ENCODE measurements around the gene MYOG.

MYOG gene

DNA sequence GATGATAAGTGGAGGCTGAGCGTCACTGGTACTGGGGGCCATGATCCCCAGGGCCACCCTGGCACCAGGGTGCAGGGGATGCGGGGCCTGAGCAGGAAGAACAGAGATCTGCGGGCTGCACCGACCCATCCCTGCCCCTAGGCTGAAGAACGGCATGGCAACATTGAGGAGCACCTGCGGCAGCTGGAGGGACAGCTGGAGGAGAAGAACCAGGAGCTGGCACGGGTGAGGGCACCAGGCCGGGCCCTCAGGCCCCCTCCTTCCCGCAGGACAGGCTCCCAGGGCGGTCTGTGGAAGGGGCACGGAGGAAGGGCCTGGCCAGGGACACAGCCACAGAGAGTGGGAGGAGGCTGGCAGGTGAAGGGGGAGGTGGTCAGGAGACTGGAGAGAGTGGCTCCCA, 37.7 kb downstream of the MYOG start:
- Histone ChIP-seq H3K4me1 (ENCODE audit: insufficient read depth, low read length, severe bottlenecking) (no peaks in the 10 kb centered on the region), H3K36me3 (ENCODE audit: insufficient read depth, low read length) (no peaks in the 10 kb centered on the region), H3K4me3 (ENCODE audit: low read depth, low read length, poor library complexity, severe bottlenecking) (no peak overlapping the region), H3K27me3 (ENCODE audit: insufficient read depth, low read length) (peaks cover 3% of the 10 kb centered on the region; the same call in 1 of the 2 replicates), H3K9ac (ENCODE audit: low read length) (no peak overlapping the region), H3K9me2 (ENCODE audit: low read depth, low read length) (no peaks in the 10 kb centered on the region), H3F3A (ENCODE audit: insufficient read depth, low read length) (no peaks in the 10 kb centered on the region), H3K79me2 (ENCODE audit: insufficient read depth, low read length) (no peaks in the 10 kb centered on the region), H3K4me2 (ENCODE audit: low read length) (no peak overlapping the region), H3K27ac (ENCODE audit: low read depth, low read length, poor library complexity, severe bottlenecking) (no peak overlapping the region), H4K20me1 (ENCODE audit: insufficient read depth, low read length) (no peaks in the 10 kb centered on the region), H2AFZ (ENCODE audit: low read length) (no peak overlapping the region), H3K9me3 (ENCODE audit: low read length) (no peaks in the 10 kb centered on the region)
- TF ChIP-seq, protein P1, sequence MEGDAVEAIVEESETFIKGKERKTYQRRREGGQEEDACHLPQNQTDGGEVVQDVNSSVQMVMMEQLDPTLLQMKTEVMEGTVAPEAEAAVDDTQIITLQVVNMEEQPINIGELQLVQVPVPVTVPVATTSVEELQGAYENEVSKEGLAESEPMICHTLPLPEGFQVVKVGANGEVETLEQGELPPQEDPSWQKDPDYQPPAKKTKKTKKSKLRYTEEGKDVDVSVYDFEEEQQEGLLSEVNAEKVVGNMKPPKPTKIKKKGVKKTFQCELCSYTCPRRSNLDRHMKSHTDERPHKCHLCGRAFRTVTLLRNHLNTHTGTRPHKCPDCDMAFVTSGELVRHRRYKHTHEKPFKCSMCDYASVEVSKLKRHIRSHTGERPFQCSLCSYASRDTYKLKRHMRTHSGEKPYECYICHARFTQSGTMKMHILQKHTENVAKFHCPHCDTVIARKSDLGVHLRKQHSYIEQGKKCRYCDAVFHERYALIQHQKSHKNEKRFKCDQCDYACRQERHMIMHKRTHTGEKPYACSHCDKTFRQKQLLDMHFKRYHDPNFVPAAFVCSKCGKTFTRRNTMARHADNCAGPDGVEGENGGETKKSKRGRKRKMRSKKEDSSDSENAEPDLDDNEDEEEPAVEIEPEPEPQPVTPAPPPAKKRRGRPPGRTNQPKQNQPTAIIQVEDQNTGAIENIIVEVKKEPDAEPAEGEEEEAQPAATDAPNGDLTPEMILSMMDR (IDR thresholded peaks at IDR 0.05; ENCODE audit: low read length): no peak
- TF ChIP-seq EZH2 (IDR thresholded peaks at IDR 0.05; ENCODE audit: borderline replicate concordance, low read length): no peak

DNA sequence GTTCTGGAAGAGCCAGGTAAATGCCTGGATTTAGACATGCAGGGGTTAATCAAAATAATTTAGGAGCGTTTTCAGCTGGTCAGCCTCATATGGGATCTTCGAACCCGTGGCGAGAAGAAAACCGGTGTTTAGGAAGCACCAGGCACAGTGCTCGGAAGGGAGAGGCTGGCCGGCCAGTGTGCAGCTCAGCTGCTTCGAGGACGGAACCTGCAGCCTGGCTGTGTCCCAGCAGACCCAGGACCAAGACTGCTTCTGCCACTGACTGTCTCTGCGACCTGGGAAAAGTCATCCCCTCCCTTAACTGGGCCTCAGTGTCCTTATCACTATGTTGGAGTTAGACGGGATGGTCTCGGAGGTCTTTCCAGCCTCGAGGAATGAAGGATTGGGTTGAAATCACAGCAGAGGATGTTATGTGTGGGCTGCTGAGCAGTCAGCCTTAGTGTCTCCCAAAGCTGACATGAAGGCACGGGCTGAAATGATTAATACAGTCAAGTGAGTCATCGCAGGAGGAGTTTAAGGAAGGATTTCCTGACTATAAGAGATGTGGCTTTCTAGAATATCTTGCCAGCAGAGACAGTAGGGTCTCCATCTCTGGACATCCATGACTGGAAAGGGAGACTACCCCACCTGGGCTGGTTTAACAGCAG, 38.7 kb downstream of the MYOG start:
- H3K4me1 ChIP-seq (ENCODE audit: insufficient read depth, low read length, severe bottlenecking): no peaks in the 10 kb centered on the region
- TF ChIP-seq, protein P1 (IDR thresholded peaks at IDR 0.05; ENCODE audit: low read length): no peak
- TF ChIP-seq EZH2 (IDR thresholded peaks at IDR 0.05; ENCODE audit: borderline replicate concordance, low read length): no peak
- H3K4me2 ChIP-seq (ENCODE audit: low read length): no peak overlapping the region
- peaks cover 3% of the 10 kb centered on the region; the same call in 1 of the 2 replicates for H3K27me3 ChIP-seq (ENCODE audit: insufficient read depth, low read length)
- H2AFZ ChIP-seq (ENCODE audit: low read length): no peak overlapping the region
- H3K36me3 ChIP-seq (ENCODE audit: insufficient read depth, low read length): no peaks in the 10 kb centered on the region
- H3K27ac ChIP-seq (ENCODE audit: low read depth, low read length, poor library complexity, severe bottlenecking): no peak overlapping the region
- no peak overlapping the region for H3K4me3 ChIP-seq (ENCODE audit: low read depth, low read length, poor library complexity, severe bottlenecking)
- H3K9ac ChIP-seq (ENCODE audit: low read length): no peak overlapping the region
- H3K79me2 ChIP-seq (ENCODE audit: insufficient read depth, low read length): no peaks in the 10 kb centered on the region
- no peaks in the 10 kb centered on the region for H3K9me2 ChIP-seq (ENCODE audit: low read depth, low read length)
- no peaks in the 10 kb centered on the region for H3F3A ChIP-seq (ENCODE audit: insufficient read depth, low read length)
- H4K20me1 ChIP-seq (ENCODE audit: insufficient read depth, low read length): no peaks in the 10 kb centered on the region
- no peaks in the 10 kb centered on the region for H3K9me3 ChIP-seq (ENCODE audit: low read length)

DNA sequence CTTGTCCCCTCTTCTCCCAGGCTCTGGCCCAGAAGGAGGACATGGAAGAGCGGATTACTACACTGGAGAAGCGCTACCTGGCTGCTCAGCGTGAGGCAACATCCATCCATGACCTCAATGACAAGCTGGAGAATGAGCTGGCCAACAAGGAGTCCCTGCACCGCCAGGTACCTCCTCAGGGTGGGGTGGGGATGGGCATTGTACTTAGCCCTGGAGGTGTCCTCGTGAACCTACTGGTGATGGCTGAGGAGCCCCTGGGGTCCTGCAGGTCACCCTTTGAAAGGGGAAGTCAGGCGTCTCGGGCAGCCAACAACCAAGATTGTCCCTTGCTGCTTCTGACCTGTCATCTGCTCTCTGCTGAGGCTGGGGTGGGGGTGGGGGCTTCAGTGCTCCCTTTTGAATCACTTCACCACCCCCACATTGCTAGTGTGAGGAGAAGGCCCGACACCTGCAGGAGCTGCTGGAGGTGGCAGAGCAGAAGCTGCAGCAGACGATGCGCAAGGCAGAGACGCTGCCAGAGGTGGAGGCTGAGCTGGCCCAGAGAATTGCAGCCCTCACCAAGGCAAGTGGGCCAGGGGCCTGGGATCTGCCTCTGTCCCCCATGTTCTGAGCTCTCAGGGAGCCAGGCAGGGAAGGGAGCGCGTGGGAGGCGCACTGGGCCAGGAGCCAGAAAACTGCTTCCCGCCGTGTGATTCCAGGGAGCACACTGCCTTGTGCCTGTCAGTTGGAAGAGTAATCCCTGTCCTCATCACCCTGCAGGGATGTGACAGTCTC, 39.8 kb downstream of the MYOG start:
- Histone ChIP-seq H3K79me2 (ENCODE audit: insufficient read depth, low read length) (no peaks in the 10 kb centered on the region), H3F3A (ENCODE audit: insufficient read depth, low read length) (no peaks in the 10 kb centered on the region), H3K9ac (ENCODE audit: low read length) (no peak overlapping the region), H4K20me1 (ENCODE audit: insufficient read depth, low read length) (no peaks in the 10 kb centered on the region), H3K4me3 (ENCODE audit: low read depth, low read length, poor library complexity, severe bottlenecking) (no peak overlapping the region), H3K27ac (ENCODE audit: low read depth, low read length, poor library complexity, severe bottlenecking) (no peak overlapping the region), H3K36me3 (ENCODE audit: insufficient read depth, low read length) (no peaks in the 10 kb centered on the region), H3K4me2 (ENCODE audit: low read length) (no peak overlapping the region), H3K9me2 (ENCODE audit: low read depth, low read length) (no peaks in the 10 kb centered on the region), H3K9me3 (ENCODE audit: low read length) (no peaks in the 10 kb centered on the region), H3K4me1 (ENCODE audit: insufficient read depth, low read length, severe bottlenecking) (no peaks in the 10 kb centered on the region), H3K27me3 (ENCODE audit: insufficient read depth, low read length) (peaks cover 3% of the 10 kb centered on the region; the same call in 1 of the 2 replicates), H2AFZ (ENCODE audit: low read length) (no peak overlapping the region)
- TF ChIP-seq, protein P1 (IDR thresholded peaks at IDR 0.05; ENCODE audit: low read length): no peak
- no peak for TF ChIP-seq EZH2 (IDR thresholded peaks at IDR 0.05; ENCODE audit: borderline replicate concordance, low read length)
